ENCODE measurements around the gene OR2T1.
"Not testable (repeated sequence)": the region's sequence is repeated elsewhere in the genome, so short reads cannot be mapped to it uniquely, and the experiment has no call there.

Gene OR2T1, protein sequence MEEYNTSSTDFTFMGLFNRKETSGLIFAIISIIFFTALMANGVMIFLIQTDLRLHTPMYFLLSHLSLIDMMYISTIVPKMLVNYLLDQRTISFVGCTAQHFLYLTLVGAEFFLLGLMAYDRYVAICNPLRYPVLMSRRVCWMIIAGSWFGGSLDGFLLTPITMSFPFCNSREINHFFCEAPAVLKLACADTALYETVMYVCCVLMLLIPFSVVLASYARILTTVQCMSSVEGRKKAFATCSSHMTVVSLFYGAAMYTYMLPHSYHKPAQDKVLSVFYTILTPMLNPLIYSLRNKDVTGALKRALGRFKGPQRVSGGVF

DNA sequence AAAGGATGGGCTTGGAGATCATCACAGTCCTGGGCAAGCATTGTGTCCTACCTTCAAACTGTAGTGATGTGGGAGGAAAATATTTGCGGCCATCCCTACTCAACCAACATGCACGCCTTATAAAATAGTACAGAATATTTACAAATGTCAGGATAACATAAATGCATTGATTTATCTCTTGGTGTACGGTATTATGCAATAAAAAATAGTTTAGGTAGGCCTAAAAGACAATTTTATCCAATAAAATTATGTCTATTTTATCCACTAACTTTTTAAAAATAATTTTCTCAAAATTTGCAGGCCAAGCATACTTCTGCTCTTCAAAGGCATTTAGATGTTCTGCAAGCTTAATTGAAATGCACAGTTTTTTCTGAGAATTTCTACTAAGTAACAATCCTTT lies at the start of gene OR2T1:
TSS of gene OR2T1 (plus strand) at position 301 of the 400 bp plus-strand sequence. CDS start 3,100 bp downstream, outside the sequence.
- no peak for DNase-seq

DNA sequence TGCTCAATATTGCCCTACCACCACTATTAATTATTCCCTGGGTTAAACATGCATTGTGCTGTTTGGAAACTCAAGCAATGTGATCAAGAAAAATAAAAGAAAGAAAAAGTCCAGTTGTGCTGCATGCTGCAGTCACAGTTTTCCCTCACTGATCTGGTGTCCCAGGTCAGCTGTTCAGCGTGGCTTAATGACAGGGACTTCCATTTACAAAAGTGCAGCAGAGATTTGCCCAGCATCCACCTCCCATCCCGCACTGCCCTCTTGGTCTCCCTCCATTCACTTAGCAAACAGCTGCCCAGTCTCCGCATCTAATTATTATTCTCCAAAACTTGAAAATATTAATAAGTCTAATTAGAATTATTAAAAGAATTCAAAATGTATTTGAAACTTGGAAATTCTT lies 43.4 kb upstream of the OR2T1 start:
- no peak for DNase-seq

DNA sequence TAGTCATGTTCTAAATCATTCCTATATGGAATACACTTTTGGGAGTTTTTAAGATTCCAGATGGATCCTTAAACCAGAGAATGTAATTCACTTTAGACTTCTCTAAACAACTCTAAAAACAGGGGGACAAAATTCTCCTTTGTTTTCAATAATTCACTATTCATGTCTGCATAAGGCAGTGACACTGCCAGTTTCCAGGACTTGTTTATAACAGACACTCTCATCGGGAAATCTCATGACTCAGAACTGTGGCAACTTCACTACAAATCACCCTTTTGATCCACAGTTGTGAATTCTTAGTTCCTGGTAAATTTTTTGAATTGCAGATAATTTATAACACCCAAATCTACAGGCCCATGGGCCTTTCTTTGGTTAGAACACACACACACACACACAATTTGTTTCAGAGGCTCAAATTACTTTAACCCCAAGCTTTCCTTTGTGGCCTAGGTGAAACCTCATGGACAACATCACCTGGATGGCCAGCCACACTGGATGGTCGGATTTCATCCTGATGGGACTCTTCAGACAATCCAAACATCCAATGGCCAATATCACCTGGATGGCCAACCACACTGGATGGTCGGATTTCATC lies 41.6 kb upstream of the OR2T1 start, which contains the start of gene OR2T4:
TSS of gene OR2T4 (plus strand) at position 545 of the 595 bp plus-strand sequence. CDS start at position 545, 0 bp downstream.
- DNase-seq: no peak

DNA sequence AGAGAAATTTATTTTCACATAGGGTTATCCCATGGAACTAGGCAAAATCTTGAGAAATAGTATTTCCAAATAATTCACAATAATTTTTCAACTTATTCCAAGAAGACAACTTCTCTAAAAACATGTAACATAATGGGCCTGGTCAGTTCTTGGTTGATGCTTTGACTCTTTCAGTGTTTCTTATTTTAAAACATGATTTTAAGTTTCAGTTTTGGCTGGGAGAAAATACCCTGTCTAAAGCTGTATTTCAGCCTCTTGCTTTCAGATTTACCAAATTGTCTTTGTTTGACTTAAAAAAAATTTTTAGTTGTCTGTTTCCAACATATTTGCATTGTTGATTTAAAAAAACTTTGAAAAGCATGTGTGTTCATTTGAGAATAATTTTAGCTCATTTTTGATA lies 36.2 kb upstream of the OR2T1 start:
- no peak for DNase-seq

DNA sequence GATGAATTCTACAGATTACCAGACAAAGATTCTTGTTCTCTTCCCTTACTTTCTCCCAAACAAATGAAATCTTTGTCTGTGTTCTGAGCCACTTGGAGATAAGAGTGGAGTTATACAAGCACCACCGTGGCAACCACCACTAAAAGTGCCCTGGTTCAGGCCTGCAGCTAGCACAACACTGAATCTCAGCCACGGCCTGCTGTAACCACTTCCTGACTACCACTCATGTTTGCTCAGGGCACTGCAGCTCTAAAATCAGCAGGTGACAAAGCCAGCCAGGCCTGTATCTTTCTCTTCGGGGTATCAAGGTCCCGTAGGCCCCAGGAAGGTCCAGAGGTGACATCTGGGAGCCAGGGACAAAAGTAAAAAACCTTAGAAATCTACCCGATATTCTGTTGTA lies 30.5 kb upstream of the OR2T1 start:
- DNase-seq: no peak

DNA sequence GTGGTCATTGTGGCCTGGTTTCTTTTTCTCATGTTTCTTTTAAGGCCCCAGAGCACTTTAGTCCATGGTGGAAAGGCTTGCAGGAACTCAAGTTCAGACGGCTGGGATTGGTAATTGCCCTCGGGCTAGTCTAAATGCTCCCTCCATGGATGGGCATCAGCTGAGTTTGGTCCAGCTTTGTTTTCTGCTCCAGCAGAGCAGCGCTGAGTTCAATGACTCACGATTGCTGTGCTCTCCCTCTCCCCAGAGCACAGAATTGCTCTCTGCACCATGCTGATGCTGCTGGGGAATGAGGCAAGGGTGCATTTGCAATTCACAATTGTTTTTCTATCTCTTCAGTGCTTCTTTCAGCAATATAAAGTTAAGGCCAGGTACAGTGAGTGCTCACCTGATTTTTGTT lies 29.1 kb upstream of the OR2T1 start:
- DNase-seq: no peak

DNA sequence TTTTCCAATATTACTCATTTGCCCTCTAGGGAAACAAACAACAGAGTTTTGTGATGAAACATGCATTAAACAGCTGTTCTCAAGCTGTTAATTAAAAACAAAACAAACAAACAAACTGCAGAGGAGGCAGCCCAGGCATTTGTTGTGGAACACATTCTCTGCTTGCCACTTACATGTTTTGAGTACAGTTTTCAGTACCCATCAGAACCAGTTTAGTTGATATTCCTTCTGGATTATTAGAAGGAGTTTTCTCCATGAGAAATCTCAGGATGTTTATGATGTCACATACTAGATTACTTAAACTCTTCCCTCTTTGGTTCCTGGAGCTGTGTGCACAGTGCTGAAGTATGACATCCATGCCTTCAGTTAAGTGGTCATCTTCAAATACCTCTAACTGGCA lies 27.4 kb upstream of the OR2T1 start, which contains the start of gene OR2T6:
TSS of gene OR2T6 (plus strand) at position 301 of the 400 bp plus-strand sequence. CDS start 11,863 bp downstream, outside the sequence.
- DNase-seq: no peak

DNA sequence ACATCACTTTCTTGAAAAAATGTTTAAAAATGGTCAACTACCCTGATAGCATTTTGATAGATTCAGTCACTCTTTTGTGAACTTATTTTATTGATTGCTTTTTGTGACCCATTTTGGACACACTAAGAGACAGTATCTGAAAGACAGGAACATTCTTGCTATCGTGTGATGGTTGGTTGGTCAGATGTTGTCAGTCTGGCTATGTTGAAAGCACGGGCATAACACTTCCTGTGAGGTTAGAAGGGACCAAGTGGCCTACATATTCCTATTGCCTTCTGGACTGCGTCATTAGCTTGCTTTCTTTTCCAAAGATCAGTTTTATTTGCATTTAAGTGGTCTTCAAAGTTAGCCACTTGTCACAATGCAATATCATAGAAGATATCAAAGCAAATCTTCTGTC lies 25.9 kb upstream of the OR2T1 start:
- no peak for DNase-seq

DNA sequence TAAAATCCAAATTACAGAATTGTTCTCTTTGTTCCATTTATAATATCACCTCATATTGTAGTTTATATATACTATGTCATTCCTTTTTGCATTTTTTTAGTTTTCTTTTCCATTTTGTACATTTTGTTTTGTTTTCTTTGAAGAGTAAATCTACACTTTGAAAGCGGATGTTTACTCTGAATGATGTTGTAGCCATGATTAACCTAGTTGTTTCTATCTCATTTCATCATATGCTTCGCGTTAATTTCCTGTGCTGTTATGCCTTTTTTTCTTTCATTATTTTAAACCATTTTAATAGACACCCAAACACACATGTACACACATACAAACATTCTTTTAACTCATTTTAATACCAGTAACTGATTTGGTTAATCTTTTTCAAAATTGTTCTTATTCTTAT lies 22.0 kb upstream of the OR2T1 start:
- DNase-seq: no peak

DNA sequence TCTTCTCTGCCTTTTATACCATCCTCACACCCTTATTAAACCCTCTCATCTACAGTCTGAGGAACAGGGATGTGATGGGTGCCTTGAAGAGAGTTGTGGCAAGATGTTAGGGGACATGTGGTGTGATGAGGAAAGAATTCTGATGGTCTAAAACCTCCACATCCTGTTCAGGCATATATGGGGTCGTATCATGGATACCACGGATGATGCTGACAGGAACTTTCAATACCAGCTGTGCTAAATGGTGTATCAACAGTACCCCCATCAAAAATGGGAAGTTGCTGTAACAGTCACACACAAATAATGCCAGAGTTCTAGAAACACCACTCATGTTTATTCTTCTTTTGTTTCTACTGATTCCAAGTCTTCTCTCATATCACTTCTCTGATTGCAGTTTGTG lies 14.4 kb upstream of the OR2T1 start:
- DNase-seq: no peak

DNA sequence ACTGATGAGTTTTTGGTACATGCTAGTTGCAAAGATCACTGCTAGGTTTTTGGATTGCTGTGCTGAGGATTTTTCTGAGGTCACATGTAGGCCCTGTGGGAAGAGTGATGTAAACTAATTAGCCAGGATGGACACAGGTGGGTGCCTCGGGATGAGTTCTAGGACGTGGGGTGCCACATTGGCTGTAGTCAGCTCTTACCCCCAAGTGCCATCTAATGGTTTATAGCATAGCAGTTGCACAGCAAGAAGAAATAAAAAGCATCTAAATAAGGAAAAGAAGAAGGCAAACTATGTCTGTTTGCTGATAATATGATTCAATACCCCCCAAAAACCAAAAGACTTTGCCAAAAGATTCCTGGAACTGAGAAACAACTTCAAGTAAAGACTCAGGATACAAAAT lies 9.8 kb upstream of the OR2T1 start:
- DNase-seq: no peak

DNA sequence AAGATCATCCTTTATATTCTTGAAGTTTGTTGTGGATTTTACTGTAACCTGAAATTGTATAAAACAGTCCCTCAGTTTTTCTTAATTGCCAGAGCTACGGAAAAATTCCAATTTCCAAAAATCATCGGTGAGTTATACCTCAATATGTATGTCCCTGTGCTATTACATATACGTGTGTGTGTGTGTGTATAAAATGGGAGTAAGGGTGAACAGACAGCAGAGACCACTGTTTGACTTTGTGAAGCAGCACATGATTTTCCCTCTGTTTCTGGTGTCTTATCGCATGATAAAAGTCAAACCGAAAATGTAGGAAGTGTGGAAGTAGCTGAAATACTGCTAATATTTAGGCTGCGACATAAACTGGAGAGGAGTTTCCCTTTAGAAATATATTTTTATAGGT lies 1.2 kb downstream of the OR2T1 start:
- no peak for DNase-seq

DNA sequence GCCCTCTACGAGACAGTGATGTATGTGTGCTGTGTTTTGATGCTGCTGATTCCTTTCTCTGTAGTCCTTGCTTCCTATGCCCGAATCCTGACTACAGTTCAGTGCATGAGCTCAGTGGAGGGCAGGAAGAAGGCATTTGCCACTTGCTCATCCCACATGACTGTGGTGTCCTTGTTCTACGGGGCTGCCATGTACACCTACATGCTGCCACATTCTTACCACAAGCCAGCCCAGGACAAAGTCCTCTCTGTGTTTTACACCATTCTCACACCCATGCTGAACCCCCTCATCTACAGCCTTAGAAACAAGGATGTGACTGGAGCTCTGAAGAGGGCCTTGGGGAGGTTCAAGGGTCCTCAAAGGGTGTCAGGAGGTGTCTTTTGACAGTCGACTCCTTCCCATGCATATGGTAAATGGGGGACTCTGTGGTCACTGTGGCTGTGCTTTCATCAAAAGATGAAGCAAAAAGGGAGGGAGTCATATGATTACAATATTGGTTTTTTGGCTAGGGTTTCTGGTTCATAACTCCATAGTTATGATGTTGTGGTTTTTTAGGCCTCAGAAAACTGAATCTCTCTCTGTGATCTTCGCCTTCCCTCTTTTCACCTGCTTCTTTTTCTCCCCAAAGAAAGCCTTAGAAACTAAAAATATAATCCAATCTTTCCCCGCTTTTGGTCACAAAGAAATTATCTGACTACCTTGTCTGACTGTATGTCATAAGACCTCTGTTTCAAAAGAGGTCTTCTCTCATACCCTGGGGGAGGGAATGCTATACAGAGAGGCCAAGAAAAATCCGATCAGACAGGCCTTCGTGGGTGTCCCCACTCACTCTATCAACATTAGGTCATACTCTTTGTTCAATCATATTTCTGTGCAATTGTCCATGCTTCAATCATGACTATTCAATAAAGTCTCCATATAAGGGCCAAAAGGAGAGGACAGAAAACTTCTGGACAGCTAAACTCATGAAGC lies 4.2 kb downstream of the OR2T1 start:
- DNase-seq: no peak

DNA sequence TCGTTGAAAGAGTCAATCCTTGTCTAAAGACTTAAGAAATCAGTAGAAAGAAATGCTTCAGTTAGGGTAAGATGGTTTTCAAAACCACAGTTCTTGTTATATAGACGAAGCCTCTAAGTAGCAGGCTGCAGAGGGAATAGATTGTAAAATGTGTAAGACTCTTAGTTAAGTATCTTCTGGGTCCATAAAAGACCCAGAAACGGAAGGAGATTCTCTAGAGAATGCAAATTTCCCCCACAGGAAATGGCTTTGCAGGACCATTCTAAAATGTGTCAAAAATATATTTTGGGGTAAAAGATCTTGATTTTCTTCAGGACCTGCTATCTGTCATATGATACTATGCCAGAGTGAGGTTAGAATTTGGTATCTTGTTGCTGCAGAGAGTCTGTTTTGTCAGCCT lies 13.4 kb downstream of the OR2T1 start:
- DNase-seq: no peak

DNA sequence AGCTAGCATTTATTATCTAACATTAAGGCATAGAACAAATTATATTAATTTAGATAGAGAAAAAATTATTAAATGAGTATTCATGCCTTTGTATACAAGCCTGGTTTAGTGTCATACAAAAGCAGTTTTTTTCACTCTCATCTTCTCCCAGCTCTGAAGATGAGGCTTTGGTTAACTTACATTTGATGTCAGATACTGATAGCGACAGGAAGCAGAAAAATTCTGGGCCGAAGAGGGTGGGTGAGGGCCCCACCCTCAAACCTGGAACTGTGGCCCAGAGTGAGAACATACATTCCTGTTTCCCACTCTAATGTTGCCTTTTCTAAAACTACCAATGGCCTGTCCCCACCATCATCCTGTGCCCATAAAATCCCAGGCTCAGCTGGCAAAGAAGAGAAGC lies 15.0 kb downstream of the OR2T1 start:
- no peak for DNase-seq

DNA sequence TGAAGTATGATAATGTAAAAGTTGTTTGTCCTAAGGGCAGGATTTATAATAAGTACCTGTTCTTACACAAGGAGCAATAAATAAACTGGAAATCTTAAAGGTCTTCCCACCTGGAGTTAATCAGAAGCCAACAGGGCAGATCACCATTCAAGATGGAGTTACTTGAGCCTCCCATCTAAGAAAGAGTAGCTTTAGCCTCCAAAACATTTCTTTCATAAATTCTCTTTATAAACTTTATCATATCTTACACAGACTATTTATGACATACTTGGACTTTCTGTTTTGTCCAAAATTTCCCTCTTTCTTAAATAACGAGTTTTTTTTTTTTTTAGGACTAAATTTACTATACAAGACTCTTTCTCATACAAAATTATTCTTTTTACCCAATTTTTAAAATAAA lies 18.5 kb downstream of the OR2T1 start:
- no peak for DNase-seq

DNA sequence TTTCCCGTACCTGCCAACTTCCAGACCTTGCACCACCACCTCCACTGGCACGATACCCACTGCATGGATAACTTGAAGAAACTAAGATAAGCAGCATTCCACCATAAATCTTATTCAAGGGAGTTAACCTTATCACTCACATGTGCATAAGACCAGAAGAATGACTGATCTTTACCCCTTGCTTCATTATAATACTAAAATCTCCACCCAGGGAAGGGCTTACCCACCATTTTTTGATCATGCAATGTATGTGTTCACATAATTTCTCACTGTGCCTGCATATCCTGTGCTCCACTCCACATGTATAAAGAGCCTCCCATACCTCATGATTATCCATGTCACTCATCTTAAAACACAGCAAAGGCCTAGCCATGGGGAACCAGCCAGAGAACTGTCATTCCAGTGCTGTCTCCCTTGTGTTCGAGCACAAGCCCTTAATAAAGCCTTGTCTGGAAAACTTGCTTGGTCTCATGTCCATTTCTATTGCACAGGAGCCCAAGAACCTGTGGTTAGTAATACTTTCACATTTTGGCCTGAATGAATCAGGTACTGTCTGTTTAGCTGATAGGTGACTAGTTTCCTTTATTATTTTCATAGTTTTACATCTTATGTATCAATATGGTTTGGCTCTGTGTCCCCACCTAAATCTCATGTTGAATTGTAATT lies 24.8 kb downstream of the OR2T1 start:
- DNase-seq: not testable (repeated sequence)

DNA sequence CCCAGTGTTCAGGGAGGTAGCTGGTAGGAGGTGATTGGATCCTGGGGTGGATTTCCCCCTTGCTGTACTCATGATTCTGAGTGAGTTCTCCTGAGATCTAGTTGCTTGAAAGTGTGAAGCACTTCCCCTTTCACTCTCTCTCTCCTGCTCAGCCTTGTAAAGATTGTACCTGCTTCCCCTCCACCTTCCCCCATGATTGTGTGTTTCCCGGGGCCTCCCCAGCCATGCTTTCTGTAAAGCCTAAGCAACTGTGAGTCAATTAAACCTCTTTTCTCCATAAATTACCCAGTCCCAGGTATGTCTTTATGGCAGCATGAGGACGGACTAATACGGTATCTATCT lies 25.3 kb downstream of the OR2T1 start:
- DNase-seq: not testable (repeated sequence)

DNA sequence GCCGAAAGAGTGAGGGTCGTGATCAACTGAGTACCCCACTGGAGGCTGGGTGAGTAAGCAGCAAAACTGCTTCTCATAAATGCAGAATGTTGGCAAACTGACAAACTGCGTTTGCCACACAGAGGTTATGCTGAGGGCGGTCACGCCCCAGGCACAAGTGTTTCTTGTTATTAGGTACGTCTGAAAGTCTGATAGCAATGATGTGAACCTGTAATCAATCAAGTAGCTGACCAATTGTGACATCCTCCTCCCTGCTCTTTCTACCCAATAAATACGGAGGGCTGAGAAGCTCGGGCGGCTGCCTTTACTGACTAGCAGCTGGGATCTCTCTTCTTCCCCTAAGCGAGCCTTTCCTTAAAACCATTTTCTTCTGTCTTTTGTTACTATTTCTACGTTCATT lies 28.8 kb downstream of the OR2T1 start:
- DNase-seq: not testable (repeated sequence)

DNA sequence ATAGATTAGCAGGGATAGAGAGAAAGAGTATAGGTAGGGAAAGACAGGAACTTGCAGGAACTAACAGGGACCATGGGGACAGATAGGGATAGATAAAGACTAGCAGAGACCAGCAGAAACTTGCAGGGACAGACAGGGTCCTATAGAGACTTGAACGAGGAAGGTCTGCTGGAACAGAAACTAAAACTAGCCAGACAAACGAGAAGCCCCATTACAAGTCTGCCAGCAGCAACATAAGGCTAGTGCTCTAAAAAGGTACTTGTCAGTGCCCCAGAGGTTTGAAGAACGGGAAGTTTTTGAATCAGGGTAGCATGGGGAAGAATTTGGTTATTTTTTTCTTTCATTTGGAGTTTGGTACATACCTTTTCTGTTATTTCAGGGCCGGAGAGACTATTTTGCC lies 29.4 kb downstream of the OR2T1 start:
- DNase-seq: not testable (repeated sequence)

DNA sequence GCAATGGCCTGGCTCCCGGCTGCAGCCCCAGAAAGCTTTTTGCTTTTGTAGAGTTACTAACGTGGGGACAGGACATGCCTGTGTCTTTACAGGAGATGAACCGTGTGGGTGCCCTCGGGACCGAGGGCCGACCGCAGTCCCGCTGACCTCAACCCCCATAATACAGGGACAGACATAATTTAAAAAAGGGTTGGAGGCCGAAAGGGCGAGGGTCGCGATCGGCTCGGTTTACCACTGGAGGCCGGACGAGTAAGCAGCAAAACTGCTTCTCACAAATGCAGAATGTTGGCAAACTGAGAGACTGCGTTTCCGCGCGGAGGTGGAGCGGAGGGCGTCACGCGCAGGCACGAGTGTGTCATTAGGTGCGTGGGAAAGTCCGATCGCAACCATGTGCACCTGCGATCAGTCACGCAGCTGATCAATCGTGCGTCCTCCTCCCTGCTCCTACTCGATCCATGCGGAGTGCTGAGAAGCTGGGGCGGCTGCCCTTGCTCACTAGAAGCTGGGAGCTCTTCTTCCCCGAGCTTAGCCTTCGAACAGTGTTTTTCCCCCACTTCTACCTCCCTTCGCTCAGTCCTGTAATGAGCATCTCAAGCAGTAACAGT lies 31.1 kb downstream of the OR2T1 start:
- not testable (repeated sequence) for DNase-seq

DNA sequence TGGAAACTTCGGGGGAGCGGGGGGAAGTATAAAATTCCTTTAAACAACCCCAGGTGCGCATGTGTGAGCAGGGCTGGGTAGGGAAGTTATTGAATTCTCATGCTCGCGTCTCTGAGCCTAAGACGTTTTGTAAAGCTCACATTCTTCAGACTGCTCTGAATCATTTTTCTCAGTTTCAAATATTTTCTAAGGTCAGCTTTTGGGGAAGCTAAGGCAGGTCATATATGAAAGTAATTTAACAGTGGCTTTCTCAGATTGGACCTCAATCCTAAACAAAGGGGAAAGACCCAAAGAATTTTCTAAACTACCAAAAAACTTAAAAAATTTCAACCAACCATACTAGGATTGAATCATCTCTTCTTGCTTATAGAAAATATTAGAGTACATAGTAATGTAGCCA lies 32.1 kb downstream of the OR2T1 start:
- DNase-seq: not testable (repeated sequence)

Data from AML-193 (cell line).